Heart left ventricle (tissue), 16 donors: ENCODE measurements around the gene TMIGD1. TPM values are rescaled to one million over a fixed set of nuclear protein-coding genes. Genes with fewer than 3 reads are reported as not detected.
"Not testable (repeated sequence)": the region's sequence is repeated elsewhere in the genome, so short reads cannot be mapped to it uniquely, and the experiment has no call there.

Experiments used
- ATAC-seq, 4 donors: fragments of 200-7000 bp; cut with Tn5 transposase; one replicate each; pipeline ENCODE4 v1.9.1; 2020 to 2022; ENCODE audit warnings: moderate library complexity in 4 of 4, mild to moderate bottlenecking in 3 of 4, moderate number of reproducible peaks in 1 of 4
- DNase-seq, 5 donors: peaks; one replicate each; pipeline ENCODE4 v3.0.0-alpha.2; 2020
- H3K27ac ChIP-seq, 12 donors: fragments of 200-600 bp; sonication (generic) in 4 of 12; one replicate each; pipeline versions ENCODE4 v1.5.0 to v1.8.0; 2016 to 2022; ENCODE audit warnings: mild to moderate bottlenecking in 2 of 12
- H3K27me3 ChIP-seq, 9 donors: fragments of 200-600 bp; sonication (generic) in 2 of 9; one replicate each; pipeline versions ENCODE4 v1.5.1 to v1.8.0; 2016 to 2022; ENCODE audit warnings: mild to moderate bottlenecking in 3 of 9
- H3K36me3 ChIP-seq, 9 donors: fragments of 200-600 bp; sonication (generic) in 2 of 9; one replicate each; pipeline versions ENCODE4 v1.5.0 to v1.8.0; 2018 to 2022; ENCODE audit warnings: mild to moderate bottlenecking in 2 of 9
- H3K4me1 ChIP-seq, 12 donors: fragments of 200-600 bp; sonication (generic) in 4 of 12; one replicate each; pipeline versions ENCODE4 v1.5.0 to v1.8.0; 2016 to 2022; ENCODE audit warnings: mild to moderate bottlenecking in 3 of 12
- H3K4me3 ChIP-seq, 12 donors: fragments of 200-600 bp; sonication (generic) in 4 of 12; one replicate each; pipeline versions ENCODE4 v1.5.0 to v1.8.0; 2017 to 2022; ENCODE audit warnings: mild to moderate bottlenecking in 9 of 12, moderate library complexity in 4 of 12
- H3K9me3 ChIP-seq, 12 donors: fragments of 200-600 bp; sonication (generic) in 4 of 12; one replicate each; pipeline versions ENCODE4 v1.5.0 to v1.8.0; 2016 to 2022; ENCODE audit warnings: mild to moderate bottlenecking in 1 of 12
- CTCF ChIP-seq, 12 donors: fragments of 200-600 bp; sonication (generic) in 4 of 12; IDR thresholded peaks; one replicate each; pipeline versions ENCODE4 v1.5.0 to v1.8.0; 2018 to 2022; ENCODE audit warnings: antibody characterized with exemption in 12 of 12, mild to moderate bottlenecking in 5 of 12
- POLR2A ChIP-seq, 2 donors: fragments of 450-650 bp; IDR thresholded peaks; one replicate each; pipeline ENCODE4 v1.6.1; 2017; ENCODE audit warnings: antibody characterized with exemption in 2 of 2, mild to moderate bottlenecking in 2 of 2, moderate library complexity in 2 of 2
- WGBS, 4 donors: extraction: QIAGEN DNeasy Blood & Tissue Kit in 2 of 4; methylation state at CpG; one replicate each; pipeline versions ENCODE4 v1.1.5 to v1.1.7; 2013 to 2018; 5-methylcytosine and 5-hydroxymethylcytosine counted together
- intact Hi-C, 10 donors: fragments of 100-400 bp; cut with DNase I; formaldehyde crosslinking; loops; one replicate each; pipeline versions ENCODE4 v1.11.1 to v1.14.2; 2022
- polyA plus RNA-seq, 2 donors: library from polyadenylated mRNA; stranded (reverse); fragments of 200-250 nt; gene quantifications; one replicate each; pipeline ENCODE4 v1.2.3, GENCODE V29; 2013
- total RNA-seq, 9 donors: library from RNA; depleted of rRNA in 2 of 9; stranded (reverse); fragments of >200 nt in 2 of 9; fragmentation: NEBNext Ultra II Directional in 3 of 9; extraction: Animal tissue kit (Norgen Biotek cat#: 25700) in 3 of 9; gene quantifications; one replicate each; pipeline versions ENCODE4 v1.1.0 to v1.2.4, GENCODE V29; 2016 to 2023
- donor health status: ischemic (EF 13 %, LVEDD 7.1; RV severe dilation, severe dysfunction).
- donor health status: healthy with polysubstance abuse.
- donor health status: DM: no; HTN: yes; CAD: no.
- donor health status: DM: no; HTN: no; CAD: no.
- donor health status: ischemic (EF 25% LVEDD 6.9; RV normal size, moderate dysfunction).
- donor health status: ischemic (EF 25% LVEDD 5.7; RV mildly dilated, moderate dysfunction).
- donor health status: healthy.
- donor health status: DM: yes; HTN: yes; CAD: no.
- donor health status: ischemic (EF 35%, LVEDD 5.7; RV mildly dilated, moderate dysfunction).
- donor health status: nonischemic (EF 11% LVEDD 7.7; RV severe dilation, severe dysfunction).
- donor health status: DM: yes; HTN: yes; CAD: no.
- donor health status: PGD.
- donor health status: ischemic (EF 29% LVEDD 5.4; RV normal size, mild dysfunction).
- donor health status: nonischemic (EF 23%, LVEDD 6.1; RV moderate dilation, normal function).

The TMIGD1 gene
- total and polyA plus RNA-seq, 11 donors, result not detected

GRCh38 chr17:30344283-30345088 is 10.6 kb upstream of the TMIGD1 start:
- TF ChIP-seq CTCF (IDR thresholded peaks at IDR 0.05) (no peak), POLR2A (IDR thresholded peaks at IDR 0.05) (no peak)
- peak overlapping the region in 1 of 12 donors; percentile 12 for H3K4me3 ChIP-seq
- DNase-seq, result peak; percentile 34 to 67 (median 52)
- H3K27ac ChIP-seq, result peak overlapping the region in 11 of 12 donors; percentile 20 to 81 (median 61)
- no peaks in the 10 kb centered on the region for H3K27me3 ChIP-seq
- ATAC-seq, result peak; percentile 86 to 91 (median 90)
- H3K9me3 ChIP-seq, result no peaks in the 10 kb centered on the region
- WGBS, 4 donors, result 22 to 28% (median 24%) methylated on average over 9 of the region's 9 CpGs
- H3K4me1 ChIP-seq, result peaks cover 0 to 51% (median 32%) of the 10 kb centered on the region in 12 donors
- intact Hi-C loops, result loop anchor here in 8 of 10 donors (2.0 to 10.0 kb wide), 9 partner anchors 33 to 227 kb away; partner anchors contain the start of genes CPD (in 5 of the 8), GOSR1 (in 3 of the 8) and NSRP1 (in 1 of the 8)
- H3K36me3 ChIP-seq, result no peaks in the 10 kb centered on the region

GRCh38 chr17:30343796-30344195 is 9.9 kb upstream of the TMIGD1 start:
- 49 to 63% (median 55%) methylated on average over 4 of the region's 4 CpGs for WGBS, 4 donors
- Histone ChIP-seq H3K27me3 (no peaks in the 10 kb centered on the region), H3K4me1 (peaks cover 0 to 53% (median 32%) of the 10 kb centered on the region in 12 donors), H3K9me3 (no peaks in the 10 kb centered on the region), H3K27ac (peak overlapping the region in 11 of 12 donors; percentile 20 to 81 (median 61)), H3K4me3 (no peak overlapping the region), H3K36me3 (no peaks in the 10 kb centered on the region)
- ATAC-seq (no peak), DNase-seq (no peak)
- intact Hi-C loops, result loop anchor here in 8 of 10 donors (2.0 to 10.0 kb wide), 9 partner anchors 34 to 226 kb away; partner anchors contain the start of genes CPD (in 5 of the 8), GOSR1 (in 3 of the 8) and NSRP1 (in 1 of the 8)
- no peak for TF ChIP-seq POLR2A (IDR thresholded peaks at IDR 0.05)
- no peak for TF ChIP-seq CTCF (IDR thresholded peaks at IDR 0.05)

- H3K4me1 ChIP-seq, result peaks cover 0 to 53% (median 32%) of the 10 kb centered on the region in 12 donors
- 93 to 99% (median 98%) methylated on average over 3 of the region's 3 CpGs for WGBS, 4 donors
- H3K4me3 ChIP-seq, ATAC-seq, DNase-seq, H3K9me3 ChIP-seq, H3K36me3 ChIP-seq, H3K27me3 ChIP-seq: not testable (repeated sequence)
- intact Hi-C loops, result loop anchor here in 8 of 10 donors (5.0 to 10.0 kb wide), 8 partner anchors 34 to 226 kb away; partner anchors contain the start of genes CPD (in 3 of the 8), GOSR1 (in 3 of the 8) and NSRP1 (in 1 of the 8)
- peak overlapping the region in 4 of 12 donors; percentile 10 to 61 (median 42) for H3K27ac ChIP-seq
These were observed 9.4 kb upstream of the TMIGD1 start for GRCh38 chr17:30343244-30343643.

GRCh38 chr17:30341703-30342249 is 7.9 kb upstream of the TMIGD1 start:
- Histone ChIP-seq H3K36me3 (no peaks in the 10 kb centered on the region), H3K4me3 (no peak overlapping the region), H3K27me3 (no peaks in the 10 kb centered on the region), H3K27ac (peak overlapping the region; percentile 27 to 87 (median 72)), H3K4me1 (peaks cover 0 to 53% (median 32%) of the 10 kb centered on the region in 12 donors), H3K9me3 (no peaks in the 10 kb centered on the region)
- intact Hi-C loops, result loop anchor here in 8 of 10 donors (5.0 to 10.0 kb wide), 8 partner anchors 36 to 224 kb away; partner anchors contain the start of genes CPD (in 3 of the 8), GOSR1 (in 3 of the 8) and NSRP1 (in 1 of the 8)
- 76 to 86% (median 80%) methylated on average over 5 of the region's 5 CpGs for WGBS, 4 donors
- DNase-seq (no peak), ATAC-seq (no peak)
- TF ChIP-seq POLR2A (IDR thresholded peaks at IDR 0.05) (no peak), CTCF (IDR thresholded peaks at IDR 0.05) (no peak)
